HTERT RPE-1 (cell line): ENCODE results near the gene GTSE1.

Experiments used
- in situ Hi-C: fragments of 300-500 bp; cut with MboI; formaldehyde crosslinking; loops from 4 replicates; pipeline ENCODE4 v1.14.3; 2020; ENCODE audit warnings: low sequenced_read_pairs

Gene GTSE1

GRCh38 chr22:46273432-46274148 lies 23.1 kb upstream of the GTSE1 start:
- in situ Hi-C loops: no loop called here

- in situ Hi-C loops: no loop called here
These were observed 22.3 kb upstream of the GTSE1 start for GRCh38 chr22:46274381-46274780.

- in situ Hi-C loops: no loop called here
These were observed 21.1 kb upstream of the GTSE1 start for GRCh38 chr22:46275455-46276122.

- in situ Hi-C loops: no loop called here
These were observed 20.1 kb upstream of the GTSE1 start for GRCh38 chr22:46276563-46276962.

- in situ Hi-C loops: no loop called here
These were observed 17.7 kb upstream of the GTSE1 start for GRCh38 chr22:46278656-46279645.

- in situ Hi-C loops: no loop called here
These were observed 16.4 kb upstream of the GTSE1 start for GRCh38 chr22:46280063-46280817.

- in situ Hi-C loops: no loop called here
These were observed 15.6 kb upstream of the GTSE1 start for GRCh38 chr22:46280999-46281623.

- in situ Hi-C loops: no loop called here
These were observed 14.6 kb upstream of the GTSE1 start for GRCh38 chr22:46281866-46282678.

- in situ Hi-C loops: no loop called here
These were observed 10.7 kb upstream of the GTSE1 start for GRCh38 chr22:46286006-46286405.

GRCh38 chr22:46286941-46287872 lies 9.5 kb upstream of the GTSE1 start:
- in situ Hi-C loops: no loop called here

GRCh38 chr22:46287873-46288751 lies 8.6 kb upstream of the GTSE1 start:
- in situ Hi-C loops: no loop called here

GRCh38 chr22:46288846-46289243 lies 7.8 kb upstream of the GTSE1 start:
- in situ Hi-C loops: no loop called here

- in situ Hi-C loops: no loop called here
These were observed 7.3 kb upstream of the GTSE1 start for GRCh38 chr22:46289244-46289891.

GRCh38 chr22:46290121-46290842 lies 6.4 kb upstream of the GTSE1 start:
- in situ Hi-C loops: no loop called here

- in situ Hi-C loops: no loop called here
These were observed 5.6 kb upstream of the GTSE1 start for GRCh38 chr22:46290843-46291785.
